GM13977 (cell line): Measurements from ENCODE around the gene MSMP.

Source experiments
- DNase-seq: peaks from one replicate; pipeline ENCODE4 v3.0.0; 2012; ENCODE audit warnings: low spot score
- in situ Hi-C: fragments of 300-500 bp; cut with MboI; formaldehyde crosslinking; loops from one replicate; pipeline ENCODE4 v1.12.0; 2022; ENCODE audit warnings: low sequenced_read_pairs, low pct_unique_long_range_greater_than_20kb, mixed read lengths, inconsistent platforms; ENCODE audit not compliant: unreplicated experiment
- TF ChIP-seq, protein P1 (sequence below): IDR thresholded peaks from 2 replicates; pipeline ENCODE4 v1.5.1; 2012; ENCODE audit warnings: mild to moderate bottlenecking, control low read depth; ENCODE audit not compliant: insufficient read depth; ENCODE audit errors: extremely low read depth, missing control alignments

Gene MSMP

GRCh38 chr9:35713578-35713977 lies 40.5 kb downstream of the MSMP start:
- in situ Hi-C loops: no loop called here
- TF ChIP-seq, protein P1, sequence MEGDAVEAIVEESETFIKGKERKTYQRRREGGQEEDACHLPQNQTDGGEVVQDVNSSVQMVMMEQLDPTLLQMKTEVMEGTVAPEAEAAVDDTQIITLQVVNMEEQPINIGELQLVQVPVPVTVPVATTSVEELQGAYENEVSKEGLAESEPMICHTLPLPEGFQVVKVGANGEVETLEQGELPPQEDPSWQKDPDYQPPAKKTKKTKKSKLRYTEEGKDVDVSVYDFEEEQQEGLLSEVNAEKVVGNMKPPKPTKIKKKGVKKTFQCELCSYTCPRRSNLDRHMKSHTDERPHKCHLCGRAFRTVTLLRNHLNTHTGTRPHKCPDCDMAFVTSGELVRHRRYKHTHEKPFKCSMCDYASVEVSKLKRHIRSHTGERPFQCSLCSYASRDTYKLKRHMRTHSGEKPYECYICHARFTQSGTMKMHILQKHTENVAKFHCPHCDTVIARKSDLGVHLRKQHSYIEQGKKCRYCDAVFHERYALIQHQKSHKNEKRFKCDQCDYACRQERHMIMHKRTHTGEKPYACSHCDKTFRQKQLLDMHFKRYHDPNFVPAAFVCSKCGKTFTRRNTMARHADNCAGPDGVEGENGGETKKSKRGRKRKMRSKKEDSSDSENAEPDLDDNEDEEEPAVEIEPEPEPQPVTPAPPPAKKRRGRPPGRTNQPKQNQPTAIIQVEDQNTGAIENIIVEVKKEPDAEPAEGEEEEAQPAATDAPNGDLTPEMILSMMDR: no peak
- DNase-seq: no peak

GRCh38 chr9:35712762-35713400 lies 41.2 kb downstream of the MSMP start:
- in situ Hi-C loops: no loop called here
- TF ChIP-seq, protein P1: no peak
- DNase-seq: no peak

- in situ Hi-C loops: no loop called here
- peak; percentile 60 for DNase-seq
- TF ChIP-seq, protein P1: no peak
Observed at GRCh38 chr9:35711501-35712428, 42.3 kb downstream of the MSMP start.

DNA sequence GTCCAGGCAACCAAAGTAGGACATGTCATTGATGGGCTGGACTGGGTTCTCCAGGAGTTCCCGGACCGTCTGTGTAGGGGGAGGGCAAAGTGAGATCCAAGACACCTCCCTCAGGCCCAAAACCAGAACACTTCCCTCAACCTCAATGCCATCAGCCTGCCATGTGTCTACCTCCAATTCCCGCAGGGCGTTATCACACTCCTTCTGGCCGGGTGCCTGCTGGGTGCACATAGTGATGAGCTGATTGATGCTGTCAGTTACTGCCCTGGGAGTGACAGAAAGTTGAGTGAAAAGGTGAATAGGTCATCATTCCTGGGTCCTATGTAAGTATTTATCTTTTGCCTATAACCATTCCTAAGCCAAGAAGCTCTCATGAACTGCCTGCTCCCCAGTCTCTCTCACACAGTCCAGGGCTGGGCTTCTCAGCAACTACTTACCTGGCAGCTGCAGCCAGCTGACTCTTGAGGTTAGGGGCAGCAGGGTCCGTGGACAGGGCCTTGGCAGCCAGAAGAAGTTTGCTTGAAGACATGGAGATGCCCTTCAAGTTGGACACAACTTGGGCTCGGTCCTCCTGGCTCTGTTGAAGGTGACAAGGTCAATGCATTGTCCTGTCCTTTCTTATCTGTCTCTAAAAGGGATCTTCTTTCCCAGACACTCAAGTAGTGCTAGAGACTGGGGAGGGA lies 43.1 kb downstream of the MSMP start:
- TF ChIP-seq, protein P1: no peak
- DNase-seq: no peak
- in situ Hi-C loops: no loop called here

DNA sequence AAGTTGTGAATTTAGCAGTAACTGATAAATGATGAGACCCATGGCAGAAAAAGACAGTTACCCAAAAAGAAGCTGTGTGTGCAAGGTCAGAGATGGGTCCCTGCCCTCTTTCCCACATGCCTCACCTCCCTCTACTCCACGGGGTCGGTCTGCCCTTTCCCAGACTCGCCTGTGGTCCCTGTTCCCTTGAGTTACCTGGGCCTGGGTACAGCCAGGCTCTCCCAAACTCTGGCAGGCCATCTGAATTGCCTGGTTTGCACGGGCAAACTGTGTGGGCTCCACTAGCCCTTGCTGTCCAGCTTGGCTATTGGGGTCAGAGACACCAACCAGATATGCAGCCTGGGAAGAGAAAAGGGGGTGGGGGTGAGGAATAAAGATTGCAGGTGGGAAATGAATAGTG lies 45.9 kb downstream of the MSMP start:
- no peak for DNase-seq
- in situ Hi-C loops: no loop called here
- TF ChIP-seq, protein P1: no peak

DNA sequence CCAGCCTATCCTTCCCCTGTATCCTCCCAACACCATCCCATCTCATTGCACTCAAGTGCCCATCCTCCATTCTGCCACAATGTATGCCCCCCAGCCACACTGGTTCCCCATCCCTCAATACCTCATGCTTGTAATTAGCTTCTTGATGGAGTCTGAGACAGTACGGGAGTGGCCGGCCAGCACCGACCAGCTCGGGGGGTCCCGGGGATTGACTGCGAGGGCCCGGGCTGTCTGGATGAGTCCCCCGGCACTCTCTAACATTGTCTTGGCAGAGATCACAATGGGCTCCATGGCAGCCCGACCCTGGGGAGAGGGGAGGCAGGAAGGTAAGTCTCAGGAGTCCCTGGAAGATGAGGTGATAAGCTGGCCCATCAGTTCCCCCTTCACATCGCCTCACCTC lies 47.1 kb downstream of the MSMP start:
- in situ Hi-C loops: no loop called here
- DNase-seq: no peak
- TF ChIP-seq, protein P1: no peak
